ENCODE data around the gene CISD3. TPM values are rescaled to one million over a fixed set of nuclear protein-coding genes. Genes with fewer than 3 reads are reported as not detected.

Gene CISD3
- total and polyA plus RNA-seq, 10 of the 15 experiments (the other 5 are each of a cell fraction or from before 2014, with no cell fraction given), result 2.6 to 38.1 (median 8.1) TPM

GRCh38 chr17:38703742-38704605 is 26.2 kb upstream of the CISD3 start (continued):
- TF ChIP-seq JUND (IDR thresholded peaks at IDR 0.05; ENCODE audit: low read depth, low read length) (no peak), TAF1 (IDR thresholded peaks at IDR 0.05; ENCODE audit: borderline replicate concordance, low read depth, low read length) (peak; percentile 61; the same call in 1 of the 2 replicates), CREM (IDR thresholded peaks at IDR 0.05; ENCODE audit: low read depth) (peak; percentile 51; the same call in 1 of the 2 replicates), BCL11A (IDR thresholded peaks at IDR 0.05; ENCODE audit: low read depth, low read length) (no peak), EED (IDR thresholded peaks at IDR 0.05; ENCODE audit: low read depth) (peak; percentile 61), SMAD5 (IDR thresholded peaks at IDR 0.05; ENCODE audit: low read depth) (peak; percentile 50; the same call in 1 of the 2 replicates), SUPT20H (IDR thresholded peaks at IDR 0.05; ENCODE audit: borderline replicate concordance, control insufficient read depth, low read depth, low read length) (no peak), E4F1 (IDR thresholded peaks at IDR 0.05; ENCODE audit: borderline replicate concordance, partially characterized antibody) (no peak), HDGF (IDR thresholded peaks at IDR 0.05) (0 out of 2 replicates have a peak, but pooled peaks have one; percentile 22), RCOR1 (conservative IDR thresholded peaks at IDR 0.05; ENCODE audit: low read depth, low read length) (no peak), IKZF1 (conservative IDR thresholded peaks at IDR 0.05) (peak; percentile 87), CEBPZ (IDR thresholded peaks at IDR 0.05; ENCODE audit: low read depth, low read length) (no peak), WRNIP1 (IDR thresholded peaks at IDR 0.05; ENCODE audit: borderline replicate concordance, low read depth, low read length) (no peak), ZNF217 (IDR thresholded peaks at IDR 0.05) (no peak; the same call in none of the 2 replicates), FOXM1 (IDR thresholded peaks at IDR 0.05; ENCODE audit: low read depth, low read length) (0 out of 2 replicates have a peak, but pooled peaks have one; percentile 6), NKRF (conservative IDR thresholded peaks at IDR 0.05) (peak; percentile 28; the same call in 1 of the 2 replicates), NFXL1 (IDR thresholded peaks at IDR 0.05; ENCODE audit: borderline replicate concordance) (no peak), NFYB (IDR thresholded peaks at IDR 0.05; ENCODE audit: insufficient read depth, low read depth, low read length) (no peak), MYB (IDR thresholded peaks at IDR 0.05; ENCODE audit: borderline replicate concordance, low read depth, low read length) (no peak), RELA (IDR thresholded peaks at IDR 0.05; ENCODE audit: borderline replicate concordance, partially characterized antibody) (peak; percentile 30), POLR2AphosphoS5 (IDR thresholded peaks at IDR 0.05; ENCODE audit: low read length) (peak; percentile 81), RFX5 (IDR thresholded peaks at IDR 0.05; ENCODE audit: low read depth, low read length) (no peak), SPI1 (IDR thresholded peaks at IDR 0.05; ENCODE audit: borderline replicate concordance, insufficient read depth, low read depth, low read length) (no peak)

Measured in GM12878 (cell line).